ENCODE data around the gene CLK4. TPM values are rescaled to one million over a fixed set of nuclear protein-coding genes. Genes with fewer than 3 reads are reported as not detected.

CLK4 gene
- total RNA-seq, 2 donors from 2014 or later: 9.6 to 17.3 TPM

DNA sequence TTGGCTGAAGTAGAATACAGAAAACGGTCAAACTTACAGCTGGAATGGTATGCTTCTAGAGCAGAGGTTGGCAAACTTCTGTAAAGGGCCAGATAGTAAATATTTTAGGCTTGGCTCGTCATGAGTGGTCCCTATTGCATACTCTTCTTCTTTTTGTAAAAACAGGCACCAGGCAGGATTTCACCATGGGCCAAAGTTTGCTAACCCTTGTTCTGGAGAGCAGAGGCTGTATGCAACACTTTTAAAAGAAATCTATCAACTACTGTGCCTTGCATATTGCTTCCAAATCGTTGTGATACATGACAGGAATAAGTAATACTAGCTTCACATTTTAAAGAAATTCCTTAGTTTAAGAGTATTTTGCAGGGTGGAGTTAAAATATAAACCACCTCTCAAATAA, 21.1 kb downstream of the CLK4 start:
- no peak for DNase-seq (ENCODE audit: low spot score)
- H3K4me3 ChIP-seq: no peak overlapping the region
- peaks cover 78% of the 10 kb centered on the region for H3K36me3 ChIP-seq
- no peaks in the 10 kb centered on the region for H3K4me1 ChIP-seq
- TF ChIP-seq, protein P1, sequence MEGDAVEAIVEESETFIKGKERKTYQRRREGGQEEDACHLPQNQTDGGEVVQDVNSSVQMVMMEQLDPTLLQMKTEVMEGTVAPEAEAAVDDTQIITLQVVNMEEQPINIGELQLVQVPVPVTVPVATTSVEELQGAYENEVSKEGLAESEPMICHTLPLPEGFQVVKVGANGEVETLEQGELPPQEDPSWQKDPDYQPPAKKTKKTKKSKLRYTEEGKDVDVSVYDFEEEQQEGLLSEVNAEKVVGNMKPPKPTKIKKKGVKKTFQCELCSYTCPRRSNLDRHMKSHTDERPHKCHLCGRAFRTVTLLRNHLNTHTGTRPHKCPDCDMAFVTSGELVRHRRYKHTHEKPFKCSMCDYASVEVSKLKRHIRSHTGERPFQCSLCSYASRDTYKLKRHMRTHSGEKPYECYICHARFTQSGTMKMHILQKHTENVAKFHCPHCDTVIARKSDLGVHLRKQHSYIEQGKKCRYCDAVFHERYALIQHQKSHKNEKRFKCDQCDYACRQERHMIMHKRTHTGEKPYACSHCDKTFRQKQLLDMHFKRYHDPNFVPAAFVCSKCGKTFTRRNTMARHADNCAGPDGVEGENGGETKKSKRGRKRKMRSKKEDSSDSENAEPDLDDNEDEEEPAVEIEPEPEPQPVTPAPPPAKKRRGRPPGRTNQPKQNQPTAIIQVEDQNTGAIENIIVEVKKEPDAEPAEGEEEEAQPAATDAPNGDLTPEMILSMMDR (IDR thresholded peaks at IDR 0.05): no peak
- no peak overlapping the region for H3K27ac ChIP-seq
- no peaks in the 10 kb centered on the region for H3K27me3 ChIP-seq
- no peaks in the 10 kb centered on the region for H3K9me3 ChIP-seq

DNA sequence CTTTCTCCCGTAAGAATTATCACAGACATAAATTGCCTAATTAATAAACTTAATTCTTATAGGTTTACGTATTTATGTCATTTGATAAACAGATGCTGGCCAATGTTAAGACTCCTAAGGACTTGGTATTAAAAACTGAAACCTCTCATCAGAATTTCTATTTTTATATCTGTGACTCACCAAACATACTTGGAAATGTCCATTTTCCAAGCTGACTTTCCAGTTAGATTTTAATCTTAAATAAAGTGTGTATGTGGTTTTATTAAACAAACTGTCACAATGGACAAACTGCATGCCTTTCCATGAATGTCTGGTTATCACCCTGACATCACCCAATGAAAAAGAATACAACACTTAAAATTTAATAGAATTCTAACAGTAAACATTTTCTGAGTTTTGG, 24.1 kb downstream of the CLK4 start:
- H3K9me3 ChIP-seq: no peaks in the 10 kb centered on the region
- peak overlapping the region in 1 of 2 donors; percentile 29 for H3K27ac ChIP-seq
- H3K27me3 ChIP-seq: no peaks in the 10 kb centered on the region
- H3K36me3 ChIP-seq: peaks cover 70% of the 10 kb centered on the region
- TF ChIP-seq, protein P1 (IDR thresholded peaks at IDR 0.05): no peak
- DNase-seq (ENCODE audit: low spot score): no peak
- no peaks in the 10 kb centered on the region for H3K4me1 ChIP-seq
- H3K4me3 ChIP-seq: no peak overlapping the region

DNA sequence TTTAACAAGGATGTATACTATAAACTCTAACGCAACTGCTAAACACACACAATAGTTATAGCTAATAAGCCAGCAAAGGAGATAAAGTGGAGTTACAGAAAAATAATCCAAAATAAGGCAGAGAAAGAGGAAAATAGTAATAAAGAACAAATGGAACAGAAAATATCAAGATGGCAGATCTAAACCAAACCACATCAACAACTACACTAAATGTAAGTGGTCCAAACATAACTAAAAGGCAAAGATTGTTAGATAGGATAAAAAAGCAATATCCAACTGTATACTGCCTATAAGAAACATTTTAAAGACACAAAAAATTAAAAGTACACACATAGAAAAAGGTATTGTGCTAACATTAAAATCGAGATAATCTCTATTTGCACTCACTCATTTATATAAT, 31.1 kb downstream of the CLK4 start:
- TF ChIP-seq, protein P1 (IDR thresholded peaks at IDR 0.05): no peak
- no peak overlapping the region for H3K4me3 ChIP-seq
- no peak overlapping the region for H3K27ac ChIP-seq
- peaks cover 0 to 18% of the 10 kb centered on the region in 2 donors for H3K9me3 ChIP-seq
- H3K4me1 ChIP-seq: peaks cover 0 to 5% of the 10 kb centered on the region in 2 donors
- H3K36me3 ChIP-seq: peaks cover 9% of the 10 kb centered on the region
- no peak for DNase-seq (ENCODE audit: low spot score)
- H3K27me3 ChIP-seq: no peaks in the 10 kb centered on the region

DNA sequence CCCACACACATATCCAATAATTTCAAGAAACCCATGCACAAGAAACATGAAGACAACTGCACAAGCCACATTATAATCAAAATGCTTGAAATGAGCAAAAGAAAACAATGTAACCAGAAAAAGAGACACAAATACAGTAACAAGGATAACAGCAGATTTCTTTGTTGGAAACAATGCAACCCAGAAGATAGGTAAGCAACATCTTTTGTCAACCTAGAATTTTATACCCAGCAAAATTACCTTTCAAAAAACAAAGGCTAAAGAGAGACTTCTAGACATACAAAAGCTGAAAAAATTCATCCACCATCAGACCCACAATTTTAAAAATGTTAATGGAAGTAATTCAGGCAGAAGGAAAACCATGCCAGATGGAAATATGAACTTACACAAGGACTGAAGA, 31.7 kb downstream of the CLK4 start:
- Histone ChIP-seq H3K27me3 (no peaks in the 10 kb centered on the region), H3K4me1 (peaks cover 0 to 10% of the 10 kb centered on the region in 2 donors), H3K4me3 (no peak overlapping the region), H3K36me3 (peaks cover 3% of the 10 kb centered on the region), H3K9me3 (peaks cover 0 to 18% of the 10 kb centered on the region in 2 donors), H3K27ac (no peak overlapping the region)
- DNase-seq (ENCODE audit: low spot score): no peak
- TF ChIP-seq, protein P1 (IDR thresholded peaks at IDR 0.05): no peak

DNA sequence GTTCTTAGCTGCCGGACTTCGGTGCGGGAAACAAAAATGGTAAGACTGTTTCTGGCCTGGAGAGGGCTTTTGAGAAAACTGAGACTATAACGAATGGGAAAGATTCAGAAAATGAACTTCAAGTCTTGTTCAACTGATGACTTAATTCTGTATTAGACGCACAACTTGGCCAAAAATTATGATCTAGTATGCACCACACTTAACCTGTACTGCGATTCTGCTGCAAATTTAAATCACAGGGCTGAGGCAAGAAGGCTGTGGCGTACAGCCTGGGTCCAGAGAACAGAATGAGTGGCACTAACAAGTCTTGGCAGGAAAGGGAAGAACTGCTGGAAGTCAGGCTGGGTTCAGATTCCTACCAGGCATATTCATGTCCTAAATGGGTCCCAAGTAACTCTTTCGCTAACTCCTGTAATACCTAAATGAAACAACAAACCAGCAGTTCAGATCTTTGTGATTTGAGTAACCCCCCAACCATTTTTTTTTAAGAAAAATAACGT, 35.9 kb downstream of the CLK4 start:
- peak overlapping the region in 1 of 2 donors; percentile 59 for H3K4me3 ChIP-seq
- no peak for DNase-seq (ENCODE audit: low spot score)
- no peaks in the 10 kb centered on the region for H3K36me3 ChIP-seq
- H3K9me3 ChIP-seq: peaks cover 0 to 15% of the 10 kb centered on the region in 2 donors
- H3K27me3 ChIP-seq: no peaks in the 10 kb centered on the region
- TF ChIP-seq, protein P1 (IDR thresholded peaks at IDR 0.05): peak in 1 of 2 donors; percentile 32
- peak overlapping the region; percentile 61 to 68 for H3K27ac ChIP-seq
- H3K4me1 ChIP-seq: peaks cover 0 to 20% of the 10 kb centered on the region in 2 donors

Data from right atrium auricular region (tissue), 2 donors.